ENCODE measurements around the gene PLCL2. TPM values are rescaled to one million over a fixed set of nuclear protein-coding genes. Genes with fewer than 3 reads are reported as not detected.

The PLCL2 gene
- total and polyA plus RNA-seq, 4 donors: 1.5 to 16.5 (median 9.4) TPM

- H3K9ac ChIP-seq (ENCODE audit: low read depth in 1 of 2, low read length in 2 of 2): no peak overlapping the region
- no peak overlapping the region for H3K4me3 ChIP-seq (ENCODE audit: low read depth in 1 of 3, low read length in 3 of 3)
- H3K27me3 ChIP-seq (ENCODE audit: control insufficient read depth in 4 of 4, insufficient read depth in 4 of 4, low read length in 3 of 4): no peaks in the 10 kb centered on the region
- H3K9me3 ChIP-seq (ENCODE audit: control insufficient read depth in 4 of 4, low read length in 3 of 4): no peaks in the 10 kb centered on the region
- no peaks in the 10 kb centered on the region for H3K36me3 ChIP-seq (ENCODE audit: control insufficient read depth in 4 of 4, insufficient read depth in 3 of 4, low read depth in 1 of 4, low read length in 3 of 4)
- TF ChIP-seq RXRA (IDR thresholded peaks at IDR 0.05): no peak
- no peak for TF ChIP-seq ZBTB33 (IDR thresholded peaks at IDR 0.05)
- no peak for TF ChIP-seq ATF3 (IDR thresholded peaks at IDR 0.05)
- no peak for TF ChIP-seq CTCF (IDR thresholded peaks at IDR 0.05; ENCODE audit: low read depth, low read length, missing input control)
- no peak for TF ChIP-seq YY1 (IDR thresholded peaks at IDR 0.05)
- no peak for TF ChIP-seq JUND (IDR thresholded peaks at IDR 0.05)
- TF ChIP-seq SP1 (IDR thresholded peaks at IDR 0.05): no peak
- 93% methylated on average over 2 of the region's 2 CpGs for WGBS
- DNase-seq (ENCODE audit: low spot score): no peak
- H3K27ac ChIP-seq (ENCODE audit: low read depth in 1 of 2, low read length in 2 of 2): no peak overlapping the region
- no peaks in the 10 kb centered on the region for H3K4me1 ChIP-seq (ENCODE audit: control insufficient read depth in 4 of 4, insufficient read depth in 4 of 4, low read length in 3 of 4)
Measured at GRCh38 chr3:16861432-16861831, 23.3 kb upstream of the PLCL2 start.

- DNase-seq (ENCODE audit: low spot score): no peak
- WGBS: 86% methylated on average over 5 of the region's 5 CpGs
- no peak for TF ChIP-seq FOXA1 (IDR thresholded peaks at IDR 0.05)
- peak in 1 of 2 donors; percentile 69 for TF ChIP-seq JUND (IDR thresholded peaks at IDR 0.05)
- no peak for TF ChIP-seq HNF4G (IDR thresholded peaks at IDR 0.05)
- no peak for TF ChIP-seq SP1 (IDR thresholded peaks at IDR 0.05)
- TF ChIP-seq TAF1 (conservative IDR thresholded peaks at IDR 0.05): no peak
- peak in 1 of 2 donors; percentile 24 for TF ChIP-seq HNF4A (conservative IDR thresholded peaks at IDR 0.05)
- no peak for TF ChIP-seq EGR1 (IDR thresholded peaks at IDR 0.05; ENCODE audit: low read depth in 2 of 2)
- no peak for TF ChIP-seq MAX (IDR thresholded peaks at IDR 0.05)
- no peak for TF ChIP-seq REST (IDR thresholded peaks at IDR 0.05)
- no peak for TF ChIP-seq ZBTB33 (IDR thresholded peaks at IDR 0.05)
- TF ChIP-seq FOXA2 (IDR thresholded peaks at IDR 0.05): no peak
- H3K36me3 ChIP-seq (ENCODE audit: control insufficient read depth in 4 of 4, insufficient read depth in 3 of 4, low read depth in 1 of 4, low read length in 3 of 4): no peaks in the 10 kb centered on the region
- no peak overlapping the region for H3K9ac ChIP-seq (ENCODE audit: low read depth in 1 of 2, low read length in 2 of 2)
- no peaks in the 10 kb centered on the region for H3K9me3 ChIP-seq (ENCODE audit: control insufficient read depth in 4 of 4, low read length in 3 of 4)
- no peak overlapping the region for H3K27ac ChIP-seq (ENCODE audit: low read depth in 1 of 2, low read length in 2 of 2)
- no peaks in the 10 kb centered on the region for H3K4me1 ChIP-seq (ENCODE audit: control insufficient read depth in 4 of 4, insufficient read depth in 4 of 4, low read length in 3 of 4)
- no peaks in the 10 kb centered on the region for H3K27me3 ChIP-seq (ENCODE audit: control insufficient read depth in 4 of 4, insufficient read depth in 4 of 4, low read length in 3 of 4)
- H3K4me3 ChIP-seq (ENCODE audit: low read depth in 1 of 3, low read length in 3 of 3): no peak overlapping the region
Measured at GRCh38 chr3:16864610-16865313, 20.0 kb upstream of the PLCL2 start.
